CD4-positive, alpha-beta T cell treated with Interferon gamma for 1 hour (primary cell): ENCODE data around the gene HSPA9.

ENCODE experiments used
- DNase-seq: peaks from one replicate; pipeline ENCODE4 v3.0.0-alpha.2; 2020

HSPA9 gene

GRCh38 chr5:138557677-138558076, 17.5 kb downstream of the HSPA9 start:
- DNase-seq = no peak

GRCh38 chr5:138554143-138554542, 21.1 kb downstream of the HSPA9 start:
- no peak for DNase-seq

GRCh38 chr5:138553437-138554095, 21.6 kb downstream of the HSPA9 start:
- DNase-seq = no peak

GRCh38 chr5:138552657-138553056, 22.5 kb downstream of the HSPA9 start:
- no peak for DNase-seq

- no peak for DNase-seq
These were observed 25.8 kb downstream of the HSPA9 start for GRCh38 chr5:138549414-138549813.

GRCh38 chr5:138545919-138546562, 29.2 kb downstream of the HSPA9 start:
- no peak for DNase-seq

- no peak for DNase-seq
These were observed 30.7 kb downstream of the HSPA9 start for GRCh38 chr5:138544181-138545134.

- no peak for DNase-seq
These were observed 31.5 kb downstream of the HSPA9 start for GRCh38 chr5:138543730-138544104.

- DNase-seq = peak; percentile 100
These were observed 32.1 kb downstream of the HSPA9 start, which contains the start of gene ETF1 for GRCh38 chr5:138542956-138543729. Gene ETF1 (minus strand): TSS chr5:138543236. CDS start chr5:138542918, 318 bp downstream.

GRCh38 chr5:138542180-138542955, 32.8 kb downstream of the HSPA9 start:
- DNase-seq = no peak

GRCh38 chr5:138541511-138542179, 33.6 kb downstream of the HSPA9 start:
- DNase-seq = no peak

- DNase-seq = no peak
These were observed 35.4 kb downstream of the HSPA9 start for GRCh38 chr5:138539791-138540190.

GRCh38 chr5:138538943-138539627, 36.1 kb downstream of the HSPA9 start:
- DNase-seq = no peak

GRCh38 chr5:138536665-138537315, 38.4 kb downstream of the HSPA9 start:
- DNase-seq = no peak

GRCh38 chr5:138536215-138536614, 39.0 kb downstream of the HSPA9 start:
- no peak for DNase-seq

GRCh38 chr5:138533973-138534941, 40.9 kb downstream of the HSPA9 start:
- DNase-seq = no peak

GRCh38 chr5:138529812-138530211, 45.4 kb downstream of the HSPA9 start:
- DNase-seq = no peak

GRCh38 chr5:138528744-138529469, 46.3 kb downstream of the HSPA9 start:
- no peak for DNase-seq
